OCI-LY7 (cell line): ENCODE results near the gene TRIM7. TPM values are rescaled to one million over a fixed set of nuclear protein-coding genes. Genes with fewer than 3 reads are reported as not detected.
A peak's percentile ranks its signal among the peaks of the same experiment; 100 is the strongest.

Source experiments
- BruUV-seq: library from RNA; stranded (reverse); fragments of 400-500 nt; replicated peaks from 2 replicates; lab custom pipeline; 2021; lab: Mats Ljungman, UMichigan
- CTCF ChIA-PET: fragments of 300-600 bp; sonication (Branson Sonifier 250); formaldehyde crosslinking; loops from one replicate; lab custom pipeline; 2022; ENCODE audit warnings: antibody characterized with exemption; ENCODE audit not compliant: unreplicated experiment; lab: Charles Lee
- POLR2A ChIA-PET: fragments of 300-600 bp; sonication (Branson Sonifier 250); formaldehyde crosslinking; loops from one replicate; lab custom pipeline; 2022; ENCODE audit warnings: antibody characterized with exemption; lab: Charles Lee
- DNase-seq: peaks from one replicate; pipeline ENCODE4 v3.0.0-alpha.2; 2015; ENCODE audit warnings: low spot score
- H2AFZ ChIP-seq: fragments of 200-600 bp; sonication (generic), shearing (Covaris generic); 2 replicates; pipeline ENCODE4 v1.6.1; 2014; ENCODE audit warnings: mild to moderate bottlenecking, antibody characterized with exemption, low read length, moderate library complexity
- H3K27ac ChIP-seq: fragments of 200-600 bp; sonication (generic); 2 replicates; pipeline ENCODE4 v1.5.1; 2014; ENCODE audit warnings: mixed run types, low read depth, mild to moderate bottlenecking, moderate library complexity, low read length, inconsistent platforms; ENCODE audit not compliant: poor library complexity, severe bottlenecking
- H3K36me3 ChIP-seq: fragments of 200-600 bp; sonication (generic); 2 replicates; pipeline ENCODE4 v1.6.1; 2014; ENCODE audit warnings: mild to moderate bottlenecking, antibody characterized with exemption, low read length, moderate library complexity, mixed read lengths; ENCODE audit not compliant: insufficient read depth
- H3K4me1 ChIP-seq: fragments of 200-600 bp; sonication (generic); 2 replicates; pipeline ENCODE4 v1.5.1; 2014; ENCODE audit warnings: mild to moderate bottlenecking, low read length; ENCODE audit not compliant: insufficient read depth, poor library complexity, severe bottlenecking
- H3K4me2 ChIP-seq: fragments of 200-600 bp; sonication (generic); 2 replicates; pipeline ENCODE4 v1.6.1; 2014; ENCODE audit warnings: mild to moderate bottlenecking, low read length
- H3K4me3 ChIP-seq: fragments of 200-600 bp; sonication (generic); 2 replicates; pipeline ENCODE4 v1.5.1; 2014; ENCODE audit warnings: mild to moderate bottlenecking, low read depth, low read length; ENCODE audit not compliant: poor library complexity, severe bottlenecking
- H3K79me2 ChIP-seq: fragments of 200-600 bp; sonication (generic); 2 replicates; pipeline ENCODE4 v1.6.1; 2016; ENCODE audit warnings: low read depth, mild to moderate bottlenecking, low read length, moderate library complexity, mixed read lengths; ENCODE audit not compliant: insufficient read depth
- H3K9me2 ChIP-seq: fragments of 200-600 bp; sonication (generic); 2 replicates; pipeline ENCODE4 v1.6.1; 2016; ENCODE audit warnings: mild to moderate bottlenecking, low read length, mixed read lengths; ENCODE audit not compliant: insufficient read depth
- H3K9me3 ChIP-seq: fragments of 200-600 bp; sonication (generic); 2 replicates; pipeline ENCODE4 v1.6.1; 2014; ENCODE audit warnings: mild to moderate bottlenecking, mixed run types, low read length, mixed read lengths
- H4K20me1 ChIP-seq: fragments of 200-600 bp; sonication (generic); 2 replicates; pipeline ENCODE4 v1.6.1; 2014; ENCODE audit warnings: mild to moderate bottlenecking, antibody characterized with exemption, low read length, moderate library complexity, mixed read lengths; ENCODE audit not compliant: insufficient read depth
- CTCF ChIP-seq: fragments of 200-600 bp; sonication (generic); conservative IDR thresholded peaks from 2 replicates; pipeline ENCODE4 v1.5.1; 2014; ENCODE audit warnings: mild to moderate bottlenecking, antibody characterized with exemption, low read length, moderate library complexity, mixed read lengths
- EZH2phosphoT487 ChIP-seq: fragments of 200-600 bp; sonication (generic); IDR thresholded peaks from 2 replicates; pipeline ENCODE4 v1.6.1; 2018; ENCODE audit warnings: low read depth, borderline replicate concordance, mild to moderate bottlenecking, mixed run types, antibody characterized with exemption, low read length, moderate library complexity, mixed read lengths
- intact Hi-C: fragments of 100-400 bp; cut with micrococcal nuclease; formaldehyde crosslinking; loops from one replicate; pipeline ENCODE4 v1.10.0; 2022; ENCODE audit not compliant: unreplicated experiment
- total RNA-seq, 2 experiments: library from RNA; depleted of rRNA in 1 of 2; stranded (reverse); fragments of >200 nt in 1 of 2; shearing (Covaris generic) in 1 of 2; gene quantifications; 2 replicates each; pipeline ENCODE4 v1.2.3, GENCODE V29; 2014 to 2022

TRIM7 gene
- total RNA-seq, 2 experiments from 2014 or later = 0.22 to 1.8 TPM

GRCh38 chr5:181207960-181208253, 2.9 kb upstream of the TRIM7 start:
- peak overlapping the region; percentile 79 for H3K4me3 ChIP-seq
- no peak overlapping the region for H2AFZ ChIP-seq
- H3K4me1 ChIP-seq = peaks cover 29% of the 10 kb centered on the region
- no peaks in the 10 kb centered on the region for H3K36me3 ChIP-seq
- ChIA-PET CTCF (interaction anchor here (0.5 kb wide), 1 partner anchor 18 kb away, joined by 5 read pairs; no protein-coding TSS in a partner anchor), POLR2A (interaction anchor here (0.7 to 2.6 kb wide), 6 partner anchors 8 to 53 kb away, joined by 3 to 25 read pairs (median 6); no protein-coding TSS in a partner anchor)
- no TSS peak for BruUV-seq
- peak overlapping the region; percentile 80 for H3K4me2 ChIP-seq
- H3K27ac ChIP-seq = peak overlapping the region; percentile 59
- no peaks in the 10 kb centered on the region for H3K9me2 ChIP-seq
- no peaks in the 10 kb centered on the region for H4K20me1 ChIP-seq
- H3K9me3 ChIP-seq = no peaks in the 10 kb centered on the region
- intact Hi-C loops = loop anchor here (1.0 kb wide), 4 partner anchors 10 to 53 kb away; partner anchors contain the start of gene TRIM52
- TF ChIP-seq EZH2phosphoT487 (no peak), CTCF (no peak)
- H3K79me2 ChIP-seq = no peaks in the 10 kb centered on the region
- no peak for DNase-seq

DNA sequence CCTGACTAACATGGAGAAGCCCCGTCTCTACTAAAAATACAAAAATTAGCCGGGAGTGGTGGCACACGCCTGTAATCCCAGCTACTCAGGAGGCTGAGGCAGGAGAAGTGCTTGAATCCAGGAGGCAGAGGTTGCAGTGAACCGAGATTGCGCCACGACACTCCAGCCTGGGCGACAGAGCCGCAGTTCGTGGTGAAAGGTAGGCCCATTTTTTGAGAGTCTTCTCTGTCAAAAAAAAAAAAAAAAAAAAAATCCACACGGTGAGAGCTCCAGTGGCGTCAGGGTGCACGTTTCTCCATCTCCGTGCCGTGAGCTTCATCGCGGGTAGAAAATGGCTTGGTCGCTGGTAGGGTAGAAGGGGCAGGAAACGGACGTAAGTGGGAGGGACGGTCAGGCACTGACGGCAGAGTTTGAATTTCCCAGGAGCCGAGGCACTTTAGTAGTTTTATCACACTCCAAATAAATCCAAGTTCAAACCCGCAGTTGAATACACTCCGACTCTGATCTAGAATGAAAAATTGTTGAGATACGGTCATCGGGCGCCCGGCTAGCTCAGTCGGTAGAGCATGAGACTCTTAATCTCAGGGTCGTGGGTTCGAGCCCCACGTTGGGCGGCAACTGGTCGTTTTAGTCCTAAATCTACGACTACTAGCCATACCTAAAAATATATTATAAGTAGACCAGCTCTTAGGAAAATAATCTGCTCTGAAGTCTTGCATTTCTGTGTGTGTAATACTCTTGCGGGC, 2.4 kb upstream of the TRIM7 start:
- H2AFZ ChIP-seq = peak overlapping the region; percentile 88; the same call in 1 of the 2 replicates
- DNase-seq = peak; percentile 87
- H3K9me3 ChIP-seq = no peaks in the 10 kb centered on the region
- peaks cover 29% of the 10 kb centered on the region for H3K4me1 ChIP-seq
- H3K36me3 ChIP-seq = no peaks in the 10 kb centered on the region
- no peaks in the 10 kb centered on the region for H3K79me2 ChIP-seq
- intact Hi-C loops = loop anchor here (1.0 kb wide), 4 partner anchors 11 to 54 kb away; partner anchors contain the start of gene TRIM52
- peak overlapping the region; percentile 80 for H3K4me2 ChIP-seq
- peak overlapping the region; percentile 79 for H3K4me3 ChIP-seq
- no peaks in the 10 kb centered on the region for H4K20me1 ChIP-seq
- H3K9me2 ChIP-seq = no peaks in the 10 kb centered on the region
- ChIA-PET CTCF (interaction anchor here (0.5 to 0.6 kb wide), 2 partner anchors 17 to 57 kb away, joined by 4 to 5 read pairs; no protein-coding TSS in a partner anchor), POLR2A (interaction anchor here (0.7 to 2.6 kb wide), 12 partner anchors 9 to 54 kb away, joined by 3 to 25 read pairs (median 4); partner anchors contain the start of gene TRIM41)
- TF ChIP-seq CTCF (no peak), EZH2phosphoT487 (no peak)
- H3K27ac ChIP-seq = peak overlapping the region; percentile 59
- BruUV-seq = no TSS peak
